Immature natural killer cell (primary cell): ENCODE measurements around the gene SYNE1. TPM values are rescaled to one million over a fixed set of nuclear protein-coding genes. Genes with fewer than 3 reads are reported as not detected.

ENCODE experiments used
- DNase-seq, 3 donors: peaks; one replicate each; pipeline ENCODE4 v3.0.0; 2022; ENCODE audit warnings: mixed read lengths in 1 of 3
- H3K27ac Mint-ChIP-seq, 6 donors: one replicate each; pipeline ENCODE4 v1.8.0; 2020; ENCODE audit warnings: mixed read lengths in 6 of 6, mild to moderate bottlenecking in 5 of 6, inconsistent platforms in 4 of 6, moderate library complexity in 3 of 6
- H3K27me3 Mint-ChIP-seq, 3 donors: one replicate each; pipeline ENCODE4 v1.8.0; 2020 to 2021; ENCODE audit warnings: low read depth in 3 of 3, mild to moderate bottlenecking in 3 of 3, mixed read lengths in 3 of 3, moderate library complexity in 3 of 3, inconsistent platforms in 1 of 3
- H3K36me3 Mint-ChIP-seq, 3 donors: one replicate each; pipeline ENCODE4 v1.8.0; 2020; ENCODE audit warnings: mixed read lengths in 3 of 3, inconsistent platforms in 2 of 3, mild to moderate bottlenecking in 2 of 3
- H3K4me1 Mint-ChIP-seq, 2 donors: one replicate each; pipeline ENCODE4 v1.8.0; 2020; ENCODE audit warnings: inconsistent platforms in 2 of 2, mild to moderate bottlenecking in 2 of 2, mixed read lengths in 2 of 2, moderate library complexity in 1 of 2
- H3K4me3 Mint-ChIP-seq, 5 donors: one replicate each; pipeline ENCODE4 v1.8.0; 2020; ENCODE audit warnings: mild to moderate bottlenecking in 5 of 5, mixed read lengths in 5 of 5, inconsistent platforms in 3 of 5, moderate library complexity in 3 of 5
- H3K9me3 Mint-ChIP-seq, 6 donors: one replicate each; pipeline ENCODE4 v1.8.0; 2020; ENCODE audit warnings: mild to moderate bottlenecking in 6 of 6, mixed read lengths in 6 of 6, inconsistent platforms in 4 of 6, moderate library complexity in 3 of 6
- polyA plus RNA-seq, 3 donors: library from polyadenylated mRNA; unstranded; fragments of 300-500 nt; fragmentation: Illumina TruSeq; gene quantifications; one replicate each; pipeline ENCODE4 v1.2.3, GENCODE V29; 2021

The SYNE1 gene
- polyA plus RNA-seq, 3 donors from 2014 or later, result 25.9 to 117 (median 27.9) TPM

DNA sequence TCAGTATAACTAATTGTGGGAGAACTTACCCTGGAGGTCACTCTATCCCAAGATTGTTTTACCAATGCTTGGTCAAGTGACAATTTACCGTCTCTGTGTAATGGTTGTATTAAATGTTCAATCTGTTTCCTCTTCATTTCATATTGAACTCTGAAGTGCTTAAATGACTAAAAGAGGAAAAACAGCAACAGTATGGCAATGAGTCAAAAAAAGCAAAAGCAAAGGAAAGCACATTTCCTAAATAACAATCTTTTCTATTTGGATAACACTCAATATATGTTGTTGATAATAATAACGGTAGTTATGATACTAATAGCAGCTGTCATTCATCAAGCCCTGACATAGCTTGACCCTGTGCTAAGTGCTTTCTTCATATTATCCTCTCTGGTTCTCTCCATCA is 152.4 kb downstream of the SYNE1 start:
- peaks cover 3 to 43% (median 6%) of the 10 kb centered on the region in 3 donors for H3K36me3 Mint-ChIP-seq
- no peaks in the 10 kb centered on the region for H3K9me3 Mint-ChIP-seq
- H3K4me1 Mint-ChIP-seq, result peaks cover 2 to 10% of the 10 kb centered on the region in 2 donors
- H3K27ac Mint-ChIP-seq, result peak overlapping the region in 2 of 6 donors; percentile 26 to 47
- no peak overlapping the region for H3K4me3 Mint-ChIP-seq
- H3K27me3 Mint-ChIP-seq, result no peaks in the 10 kb centered on the region
- no peak for DNase-seq

DNA sequence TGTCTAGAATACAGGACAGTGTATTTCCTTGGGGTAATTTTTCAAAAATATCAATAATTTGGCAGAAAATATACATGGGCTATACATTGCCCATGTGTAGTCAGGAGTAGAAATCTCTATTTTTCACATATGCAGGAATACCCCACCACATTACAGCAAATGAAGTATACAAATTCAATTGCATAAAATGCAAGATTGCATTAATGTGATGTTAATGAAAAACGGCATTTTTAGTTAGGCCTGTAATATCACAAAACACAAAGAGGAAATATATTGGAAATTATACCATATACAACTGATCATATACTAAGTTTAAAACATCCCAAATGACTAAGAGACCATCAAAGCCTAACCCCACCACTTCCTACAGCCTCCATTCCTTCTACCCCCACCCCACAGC is 154.9 kb downstream of the SYNE1 start:
- Mint-ChIP-seq H3K36me3 (peaks cover 3 to 36% (median 6%) of the 10 kb centered on the region in 3 donors), H3K4me1 (peaks cover 2 to 10% of the 10 kb centered on the region in 2 donors), H3K27me3 (no peaks in the 10 kb centered on the region), H3K9me3 (no peaks in the 10 kb centered on the region), H3K4me3 (no peak overlapping the region), H3K27ac (no peak overlapping the region)
- no peak for DNase-seq

DNA sequence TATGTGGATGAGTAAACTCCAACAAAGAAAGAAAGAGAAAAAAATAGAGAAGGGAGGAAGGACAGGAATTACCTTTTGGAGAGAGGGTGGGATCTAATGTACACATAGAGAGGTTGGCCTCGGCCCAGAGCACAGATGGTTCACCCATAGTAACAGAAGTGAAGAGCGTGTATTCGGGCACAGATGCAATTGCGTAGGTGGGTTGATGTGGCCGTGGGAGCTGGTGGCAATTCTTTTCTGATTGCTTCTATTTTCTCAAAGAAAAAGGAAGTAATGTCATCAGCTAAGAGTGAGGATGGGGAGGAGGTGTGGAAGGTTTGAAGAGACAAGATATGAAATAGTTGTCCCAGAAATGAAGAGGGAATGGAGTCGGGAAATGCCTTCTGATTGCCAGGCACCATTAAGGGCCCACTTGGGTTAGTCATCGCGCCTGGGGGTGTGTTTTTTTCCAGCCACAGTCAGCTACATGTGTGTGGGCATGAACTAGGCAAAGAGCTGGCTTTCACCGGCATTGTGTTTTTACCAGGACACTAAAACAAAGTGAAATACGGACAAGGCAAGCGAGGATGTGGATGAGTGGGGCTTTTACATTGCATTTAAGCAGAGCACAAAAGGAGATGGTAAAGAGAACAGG is 158.7 kb downstream of the SYNE1 start:
- H3K9me3 Mint-ChIP-seq, result peaks cover 0 to 4% (median 0%) of the 10 kb centered on the region in 6 donors
- no peak overlapping the region for H3K4me3 Mint-ChIP-seq
- peaks cover 10 to 11% of the 10 kb centered on the region in 2 donors for H3K4me1 Mint-ChIP-seq
- no peak overlapping the region for H3K27ac Mint-ChIP-seq
- H3K27me3 Mint-ChIP-seq, result peaks cover 0 to 2% (median 0%) of the 10 kb centered on the region in 3 donors
- DNase-seq, result no peak
- H3K36me3 Mint-ChIP-seq, result peaks cover 11 to 36% (median 13%) of the 10 kb centered on the region in 3 donors

DNA sequence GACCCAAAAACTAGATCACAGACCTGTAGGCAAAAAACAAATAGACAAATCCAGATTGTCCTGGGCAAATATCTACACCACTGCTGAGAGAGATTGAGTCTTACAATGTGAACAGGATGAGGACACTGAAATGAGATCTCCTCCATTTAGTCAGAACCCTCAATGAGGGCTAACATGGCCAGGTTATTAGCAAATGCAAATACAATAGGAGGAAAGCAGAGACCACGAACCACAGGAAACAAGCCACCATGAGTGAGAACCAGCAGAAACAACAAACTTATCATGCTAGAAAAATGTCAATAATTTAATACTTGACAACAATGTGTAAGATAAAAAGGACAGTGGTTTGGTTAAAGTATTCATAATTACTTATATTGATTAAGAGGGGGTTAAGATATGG is 162.8 kb downstream of the SYNE1 start:
- H3K27me3 Mint-ChIP-seq, result peaks cover 0 to 2% (median 0%) of the 10 kb centered on the region in 3 donors
- H3K36me3 Mint-ChIP-seq, result peaks cover 28 to 32% (median 32%) of the 10 kb centered on the region in 3 donors
- H3K4me1 Mint-ChIP-seq, result peaks cover 10 to 11% of the 10 kb centered on the region in 2 donors
- H3K9me3 Mint-ChIP-seq, result peaks cover 0 to 4% (median 0%) of the 10 kb centered on the region in 6 donors
- peak overlapping the region in 3 of 5 donors; percentile 1 to 43 (median 8) for H3K4me3 Mint-ChIP-seq
- peak in 1 of 3 donors; percentile 11 for DNase-seq
- peak overlapping the region; percentile 6 to 86 (median 54) for H3K27ac Mint-ChIP-seq

DNA sequence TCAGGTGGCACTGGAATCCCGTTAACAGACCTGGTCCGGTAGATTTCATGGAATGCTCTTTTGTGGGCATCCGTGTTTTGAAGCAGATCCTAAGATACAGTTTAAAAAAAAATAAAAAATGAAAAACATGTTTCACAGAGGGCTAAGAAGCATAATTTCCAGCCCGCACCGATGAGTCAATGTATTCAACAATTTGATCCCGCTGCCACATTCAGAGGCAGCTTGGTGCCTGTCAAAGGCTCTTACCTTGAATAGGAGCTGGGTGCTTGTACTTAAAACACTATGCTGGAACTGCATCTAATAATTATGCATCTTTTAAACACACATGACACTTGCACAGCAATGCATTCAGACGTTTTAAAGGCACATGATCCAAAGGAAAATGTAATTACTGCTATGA is 164.8 kb downstream of the SYNE1 start:
- Mint-ChIP-seq H3K27ac (no peak overlapping the region), H3K4me3 (no peak overlapping the region), H3K9me3 (peaks cover 0 to 4% (median 0%) of the 10 kb centered on the region in 6 donors), H3K4me1 (peaks cover 10 to 11% of the 10 kb centered on the region in 2 donors), H3K27me3 (peaks cover 0 to 2% (median 0%) of the 10 kb centered on the region in 3 donors), H3K36me3 (peaks cover 28 to 32% (median 32%) of the 10 kb centered on the region in 3 donors)
- DNase-seq, result no peak

DNA sequence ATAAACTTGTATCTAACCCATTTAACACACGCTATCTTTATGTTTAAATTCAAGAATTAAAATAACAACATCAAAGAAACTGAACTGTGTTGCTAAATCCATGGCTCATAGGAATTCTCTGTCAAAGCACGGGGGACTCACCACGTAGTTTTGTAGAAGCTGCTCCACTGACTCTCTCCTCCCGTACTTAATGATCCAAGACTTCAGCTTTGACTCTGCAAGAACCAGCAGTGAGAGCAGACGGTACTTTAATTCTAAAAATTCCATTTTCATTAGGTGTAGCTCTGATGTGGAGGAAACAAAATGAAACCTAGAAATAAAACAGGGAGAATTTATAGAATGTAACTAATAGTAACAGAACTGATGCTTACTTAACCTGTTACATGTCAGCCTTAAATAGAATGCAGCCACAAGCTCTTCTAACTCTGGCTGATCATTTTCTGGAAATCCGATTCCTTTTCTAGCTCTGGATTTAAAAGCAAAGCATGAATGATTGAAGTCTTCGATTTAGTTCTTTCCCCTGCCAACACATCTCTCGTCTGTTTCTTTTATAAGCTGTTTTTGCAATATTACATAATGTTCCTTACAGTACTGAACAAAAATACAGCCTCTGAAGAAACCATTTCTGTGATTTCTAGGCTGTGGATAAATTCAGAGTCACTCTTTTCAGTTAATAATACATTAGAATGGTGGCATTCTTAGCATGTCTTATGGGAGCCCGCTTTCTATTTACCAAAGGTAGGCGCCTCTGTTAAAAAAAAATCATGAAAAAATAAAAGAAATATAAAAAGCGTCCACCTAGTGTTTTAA is 165.5 kb downstream of the SYNE1 start:
- H3K36me3 Mint-ChIP-seq, result peaks cover 28 to 32% (median 32%) of the 10 kb centered on the region in 3 donors
- peaks cover 10 to 11% of the 10 kb centered on the region in 2 donors for H3K4me1 Mint-ChIP-seq
- no peak overlapping the region for H3K4me3 Mint-ChIP-seq
- H3K27ac Mint-ChIP-seq, result peak overlapping the region in 1 of 6 donors; percentile 17
- DNase-seq, result no peak
- H3K27me3 Mint-ChIP-seq, result peaks cover 0 to 2% (median 0%) of the 10 kb centered on the region in 3 donors
- H3K9me3 Mint-ChIP-seq, result peaks cover 0 to 4% (median 0%) of the 10 kb centered on the region in 6 donors

DNA sequence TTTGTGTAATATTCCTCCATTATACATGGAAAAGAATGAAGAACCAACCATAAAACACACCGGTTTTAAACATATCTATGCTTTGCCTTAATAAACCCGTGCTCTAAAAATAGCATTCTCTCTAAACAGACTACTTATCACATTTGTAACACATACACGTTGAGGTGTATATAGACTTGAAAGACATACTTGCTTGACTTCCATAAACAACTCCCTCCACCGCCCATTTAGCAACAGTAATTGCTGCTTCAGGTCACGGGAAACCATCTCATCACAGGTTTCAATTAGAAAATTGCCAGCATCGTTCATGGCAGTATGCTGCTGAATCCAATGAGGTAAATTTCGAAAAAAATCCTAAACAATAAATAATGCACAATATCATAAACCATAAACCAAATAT is 174.0 kb downstream of the SYNE1 start:
- Mint-ChIP-seq H3K9me3 (no peaks in the 10 kb centered on the region), H3K27ac (peak overlapping the region in 2 of 6 donors; percentile 6 to 24), H3K27me3 (no peaks in the 10 kb centered on the region), H3K4me3 (peak overlapping the region in 2 of 5 donors; percentile 29 to 49), H3K36me3 (peaks cover 19 to 50% (median 27%) of the 10 kb centered on the region in 3 donors), H3K4me1 (peaks cover 15 to 23% of the 10 kb centered on the region in 2 donors)
- no peak for DNase-seq

DNA sequence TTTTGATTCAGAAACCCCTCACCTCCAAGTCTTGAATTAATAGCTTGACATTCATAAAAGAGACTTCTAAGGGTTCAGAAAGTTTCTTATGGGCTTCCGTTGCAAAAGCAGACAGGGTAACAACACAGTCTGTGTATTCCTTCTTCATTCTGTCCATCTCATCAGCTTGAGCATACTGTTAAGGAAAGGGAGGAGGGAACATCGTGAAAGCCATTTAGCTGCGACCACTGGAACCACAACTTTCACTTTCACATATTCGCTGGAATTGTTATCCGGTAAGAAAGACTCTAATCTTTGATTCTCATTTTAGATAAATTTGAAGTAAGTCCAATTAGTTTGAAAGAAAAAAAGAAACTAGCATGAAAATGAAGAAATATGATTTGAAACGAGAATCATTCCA is 174.4 kb downstream of the SYNE1 start:
- Mint-ChIP-seq H3K4me1 (peaks cover 15 to 23% of the 10 kb centered on the region in 2 donors), H3K4me3 (peak overlapping the region in 4 of 5 donors; percentile 26 to 49 (median 32)), H3K27ac (peak overlapping the region in 4 of 6 donors; percentile 6 to 69 (median 56))

DNA sequence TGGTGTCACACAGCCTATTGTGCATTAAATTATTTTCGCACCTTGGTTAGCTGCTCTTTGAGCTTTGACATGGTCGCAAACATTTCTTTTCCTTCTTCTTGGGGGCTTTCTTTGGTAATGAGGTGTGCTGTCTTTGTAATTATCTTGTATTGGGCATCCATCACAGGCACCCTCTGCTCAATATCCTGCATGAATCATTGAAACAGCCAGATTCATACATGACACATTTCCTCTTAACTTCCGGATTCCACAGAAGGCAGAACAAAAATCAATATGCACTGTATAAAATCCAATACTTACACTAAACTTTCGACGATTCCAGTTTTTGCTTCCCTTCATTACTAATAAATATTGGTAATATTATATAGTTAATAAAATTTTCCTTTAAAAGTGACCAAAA is 175.6 kb downstream of the SYNE1 start:
- Mint-ChIP-seq H3K9me3 (no peaks in the 10 kb centered on the region), H3K27me3 (peaks cover 0 to 2% (median 0%) of the 10 kb centered on the region in 3 donors), H3K27ac (no peak overlapping the region), H3K36me3 (peaks cover 19 to 53% (median 27%) of the 10 kb centered on the region in 3 donors), H3K4me3 (no peak overlapping the region), H3K4me1 (peaks cover 15 to 23% of the 10 kb centered on the region in 2 donors)
- DNase-seq, result no peak

More for the DNA sequence above, 174.4 kb downstream of the SYNE1 start:
- Mint-ChIP-seq H3K27me3 (no peaks in the 10 kb centered on the region), H3K36me3 (peaks cover 19 to 50% (median 27%) of the 10 kb centered on the region in 3 donors), H3K9me3 (no peaks in the 10 kb centered on the region)
- peak in 1 of 3 donors; percentile 9 for DNase-seq

DNA sequence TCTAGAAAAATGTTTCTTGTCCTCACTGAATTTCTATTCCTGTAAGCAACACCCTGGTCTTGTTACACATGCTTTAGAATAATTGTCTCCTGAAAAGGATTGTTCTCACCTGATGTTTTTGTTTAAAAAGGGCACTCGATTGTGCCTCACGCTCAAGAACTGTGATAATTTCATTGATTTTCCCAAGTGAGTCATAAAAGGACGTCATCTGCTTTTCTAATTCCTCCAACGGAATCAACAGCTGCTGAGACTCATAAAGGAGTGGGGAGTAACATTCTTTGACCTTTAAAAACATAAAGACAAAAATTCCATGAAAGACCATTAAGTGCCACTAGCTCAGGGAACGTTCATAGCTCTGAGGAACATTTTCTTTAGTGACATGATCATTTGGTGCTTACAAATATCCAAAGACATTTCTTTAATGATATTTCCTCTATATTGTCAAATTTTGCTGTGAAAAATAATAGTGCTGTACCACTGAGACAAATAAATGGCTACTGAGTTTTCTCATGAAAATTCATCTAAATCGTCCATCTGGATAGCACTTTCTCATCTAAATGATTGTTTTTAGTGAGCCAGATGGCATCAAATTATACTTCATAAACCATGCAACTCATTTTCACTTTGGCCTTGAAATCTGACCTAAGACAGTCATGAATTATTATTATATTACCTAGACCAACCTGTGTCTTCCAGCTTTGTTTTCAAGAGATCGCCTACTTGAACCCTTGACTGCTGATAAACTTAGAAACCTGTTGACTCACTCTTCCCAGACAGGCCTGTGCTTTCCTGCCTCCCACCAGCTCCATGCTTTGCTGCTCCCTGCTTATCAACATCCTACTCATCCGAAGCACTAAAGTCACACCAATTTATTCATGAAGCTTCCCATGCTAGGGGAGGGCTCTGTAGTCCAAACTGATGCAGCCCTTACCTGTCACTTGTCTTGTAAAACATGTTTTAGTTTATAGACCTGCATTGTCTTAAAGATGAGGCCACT is 178.2 kb downstream of the SYNE1 start:
- H3K4me1 Mint-ChIP-seq, result peaks cover 15 to 20% of the 10 kb centered on the region in 2 donors
- H3K27ac Mint-ChIP-seq, result peak overlapping the region in 3 of 6 donors; percentile 2 to 77 (median 3)
- H3K27me3 Mint-ChIP-seq, result peaks cover 0 to 2% (median 0%) of the 10 kb centered on the region in 3 donors
- DNase-seq, result no peak
- H3K36me3 Mint-ChIP-seq, result peaks cover 12 to 44% (median 25%) of the 10 kb centered on the region in 3 donors
- H3K4me3 Mint-ChIP-seq, result no peak overlapping the region
- H3K9me3 Mint-ChIP-seq, result no peaks in the 10 kb centered on the region

DNA sequence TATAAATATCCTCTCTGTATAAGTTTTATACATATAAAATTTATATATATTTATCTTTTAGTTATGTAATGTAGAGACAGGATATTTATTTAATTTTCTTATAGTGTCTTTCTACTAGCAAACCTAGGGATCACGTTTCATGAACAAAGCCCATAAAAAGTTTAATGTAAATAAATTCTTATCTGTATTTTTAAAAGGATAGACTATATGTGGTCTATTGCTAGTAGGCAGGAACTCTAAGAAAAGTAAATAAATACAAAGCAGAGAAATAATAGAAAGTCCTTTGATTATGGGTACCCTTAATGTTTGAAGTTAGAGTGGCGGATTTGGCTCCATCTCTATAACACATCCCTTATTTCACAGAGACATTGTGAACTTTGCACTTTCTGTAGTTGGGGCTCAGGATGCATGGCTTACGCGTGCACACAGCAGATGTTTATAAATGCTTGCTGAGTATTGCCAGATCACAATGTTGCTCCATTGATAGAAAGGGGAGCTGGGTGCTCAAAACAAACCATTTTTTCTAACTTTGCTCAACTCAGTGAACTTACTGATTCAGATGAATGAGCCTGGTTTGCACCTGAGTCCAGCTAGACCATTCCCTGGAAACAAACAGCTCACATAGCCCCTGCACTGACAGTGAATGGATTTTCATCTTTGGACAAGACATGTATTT is 179.1 kb downstream of the SYNE1 start:
- H3K27ac Mint-ChIP-seq, result no peak overlapping the region
- H3K4me3 Mint-ChIP-seq, result no peak overlapping the region
- DNase-seq, result no peak
- peaks cover 12 to 44% (median 22%) of the 10 kb centered on the region in 3 donors for H3K36me3 Mint-ChIP-seq
- peaks cover 10 to 11% of the 10 kb centered on the region in 2 donors for H3K4me1 Mint-ChIP-seq
- H3K9me3 Mint-ChIP-seq, result no peaks in the 10 kb centered on the region
- H3K27me3 Mint-ChIP-seq, result peaks cover 0 to 2% (median 0%) of the 10 kb centered on the region in 3 donors

DNA sequence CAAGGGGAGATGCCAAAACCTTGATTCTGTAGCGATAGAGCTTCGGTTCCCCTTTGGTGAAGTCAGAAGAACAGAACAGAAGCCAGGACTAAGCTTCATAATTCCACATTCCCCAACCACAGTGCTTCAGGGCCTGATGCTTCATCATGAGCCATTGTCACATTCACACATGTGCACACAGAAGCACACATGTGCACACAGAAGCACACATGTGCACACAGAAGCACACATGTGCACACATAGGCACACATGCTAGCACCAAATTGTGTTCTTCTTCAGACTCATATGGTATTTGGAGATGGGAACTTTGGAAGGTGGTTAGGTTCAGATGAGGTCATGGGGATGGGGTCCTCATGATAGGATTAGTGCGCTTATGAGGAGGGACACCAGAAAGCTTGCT is 183.2 kb downstream of the SYNE1 start:
- Mint-ChIP-seq H3K9me3 (no peaks in the 10 kb centered on the region), H3K27me3 (peaks cover 0 to 2% (median 2%) of the 10 kb centered on the region in 3 donors), H3K4me1 (no peaks in the 10 kb centered on the region), H3K36me3 (peaks cover 23 to 52% (median 26%) of the 10 kb centered on the region in 3 donors), H3K4me3 (no peak overlapping the region), H3K27ac (peak overlapping the region in 1 of 6 donors; percentile 45)
- DNase-seq, result no peak
